ENCODE results near the gene RANBP9.

Gene RANBP9

DNA sequence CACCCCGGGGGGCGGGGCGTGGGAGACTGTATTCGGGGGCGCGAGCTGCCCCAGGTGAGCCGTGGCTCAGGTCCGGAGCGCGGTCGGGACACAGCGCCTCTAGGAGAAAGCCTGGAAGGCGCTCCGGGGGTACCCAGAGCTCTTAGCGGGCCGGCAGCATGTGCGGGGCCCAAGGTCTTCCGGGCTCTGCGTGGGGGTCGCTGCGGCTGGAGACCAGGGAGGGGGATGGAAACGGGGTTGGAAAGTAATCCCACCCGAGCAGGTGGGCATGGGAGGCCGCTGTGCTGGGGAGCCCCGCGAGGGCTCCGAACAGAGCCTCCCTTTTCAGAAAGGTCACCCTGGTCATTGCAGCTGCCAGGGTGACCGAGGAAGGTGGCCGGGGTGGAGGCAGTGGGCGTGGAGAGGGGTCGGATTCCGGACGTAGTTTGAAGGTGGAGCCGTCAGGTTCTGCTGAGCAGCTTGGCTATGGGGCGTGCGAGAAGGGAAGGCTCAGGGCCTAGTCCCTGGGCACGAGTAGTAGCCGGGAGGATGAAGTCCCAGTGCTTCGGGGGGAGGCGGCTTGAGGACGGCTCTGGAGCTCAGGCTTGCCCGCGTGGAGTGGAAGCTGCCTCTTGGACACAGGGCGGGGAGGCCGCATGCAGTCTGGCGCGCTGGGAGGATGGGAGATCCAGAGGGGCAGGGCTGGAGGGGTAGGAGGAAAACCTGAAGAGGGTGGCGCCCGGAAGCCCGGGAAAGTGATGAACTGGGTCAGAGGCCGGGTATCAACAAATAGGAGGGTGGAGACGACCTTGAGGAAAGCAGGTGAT is 136.9 kb downstream of the RANBP9 start, which contains the start of gene SIRT5:
Gene SIRT5, plus strand, starts transcription at position 31 of the 806 bp plus-strand sequence. CDS start 9,510 bp downstream, outside the sequence.
- TF ChIP-seq, protein P1, sequence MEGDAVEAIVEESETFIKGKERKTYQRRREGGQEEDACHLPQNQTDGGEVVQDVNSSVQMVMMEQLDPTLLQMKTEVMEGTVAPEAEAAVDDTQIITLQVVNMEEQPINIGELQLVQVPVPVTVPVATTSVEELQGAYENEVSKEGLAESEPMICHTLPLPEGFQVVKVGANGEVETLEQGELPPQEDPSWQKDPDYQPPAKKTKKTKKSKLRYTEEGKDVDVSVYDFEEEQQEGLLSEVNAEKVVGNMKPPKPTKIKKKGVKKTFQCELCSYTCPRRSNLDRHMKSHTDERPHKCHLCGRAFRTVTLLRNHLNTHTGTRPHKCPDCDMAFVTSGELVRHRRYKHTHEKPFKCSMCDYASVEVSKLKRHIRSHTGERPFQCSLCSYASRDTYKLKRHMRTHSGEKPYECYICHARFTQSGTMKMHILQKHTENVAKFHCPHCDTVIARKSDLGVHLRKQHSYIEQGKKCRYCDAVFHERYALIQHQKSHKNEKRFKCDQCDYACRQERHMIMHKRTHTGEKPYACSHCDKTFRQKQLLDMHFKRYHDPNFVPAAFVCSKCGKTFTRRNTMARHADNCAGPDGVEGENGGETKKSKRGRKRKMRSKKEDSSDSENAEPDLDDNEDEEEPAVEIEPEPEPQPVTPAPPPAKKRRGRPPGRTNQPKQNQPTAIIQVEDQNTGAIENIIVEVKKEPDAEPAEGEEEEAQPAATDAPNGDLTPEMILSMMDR (IDR thresholded peaks at IDR 0.05; ENCODE audit: low read depth, low read length), result no peak; the same call in 1 of the 2 replicates
- Histone ChIP-seq H3K4me3 (ENCODE audit: low read depth, low read length) (peak within 1 kb of the TSS; percentile 89), H3K9me3 (ENCODE audit: severe bottlenecking) (no peaks in the 10 kb centered on the region), H3K27ac (peak within 1 kb of the TSS; percentile 95), H3K36me3 (peaks cover 3% of the 10 kb centered on the region; the same call in 1 of the 2 replicates), H3K27me3 (ENCODE audit: insufficient read depth, low read depth, severe bottlenecking) (no peaks in the 10 kb centered on the region)
- DNase-seq, result peak; percentile 97

DNA sequence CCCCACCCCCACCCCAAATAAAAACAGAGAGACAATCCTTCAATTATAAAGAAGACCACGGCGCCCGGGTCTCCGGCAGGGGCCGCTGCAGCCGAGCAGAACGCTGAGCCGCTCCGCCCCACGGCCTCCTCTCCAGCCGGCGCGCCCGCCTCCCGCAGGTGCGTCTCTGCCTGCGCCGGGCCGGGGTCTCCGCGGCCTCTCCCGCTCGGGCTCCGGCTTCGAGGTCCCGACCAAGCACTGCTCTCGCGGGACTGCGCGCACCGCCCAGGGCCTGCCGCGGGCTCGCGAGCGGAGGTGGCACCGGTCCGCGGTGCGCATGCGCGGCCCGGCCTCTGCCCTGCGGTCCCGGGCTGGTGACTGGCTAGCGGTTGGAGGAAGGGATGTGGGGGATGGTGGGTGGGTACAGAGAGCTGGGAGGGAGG is 137.5 kb downstream of the RANBP9 start:
- TF ChIP-seq, protein P1 (IDR thresholded peaks at IDR 0.05; ENCODE audit: low read depth, low read length), result peak; percentile 79
- peak overlapping the region; percentile 89 for H3K4me3 ChIP-seq (ENCODE audit: low read depth, low read length)
- H3K27ac ChIP-seq, result peak overlapping the region; percentile 95
- DNase-seq, result peak; percentile 98
- H3K27me3 ChIP-seq (ENCODE audit: insufficient read depth, low read depth, severe bottlenecking), result no peaks in the 10 kb centered on the region
- no peaks in the 10 kb centered on the region for H3K9me3 ChIP-seq (ENCODE audit: severe bottlenecking)
- peaks cover 3% of the 10 kb centered on the region; the same call in 1 of the 2 replicates for H3K36me3 ChIP-seq

DNA sequence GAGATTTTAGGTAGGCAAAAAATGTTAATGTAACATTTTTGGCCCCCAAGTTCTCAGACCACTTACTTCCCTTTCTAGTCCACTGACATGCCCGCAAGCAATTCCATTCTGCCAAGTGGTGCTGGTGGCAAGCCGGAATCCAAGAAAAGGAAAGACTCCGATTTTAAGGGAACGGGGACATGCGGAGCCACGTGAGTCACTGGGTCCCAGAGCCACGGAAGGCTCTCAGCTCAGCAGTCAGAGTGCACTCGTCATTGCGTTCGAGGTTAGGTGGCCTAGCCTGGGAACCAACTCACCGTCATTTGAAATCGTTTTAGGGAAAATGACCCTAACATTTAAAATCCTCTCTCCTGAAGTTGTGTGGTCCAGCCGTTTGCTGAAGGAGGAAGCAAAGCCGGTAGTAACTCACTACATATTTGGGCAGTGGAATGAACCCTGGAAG is 137.9 kb downstream of the RANBP9 start:
- Histone ChIP-seq H3K27me3 (ENCODE audit: insufficient read depth, low read depth, severe bottlenecking) (no peaks in the 10 kb centered on the region), H3K27ac (peak overlapping the region; percentile 95)
- DNase-seq, result no peak

GRCh38 chr6:13572951-13573654 is 138.5 kb downstream of the RANBP9 start:
- H3K27ac ChIP-seq, result no peak overlapping the region
- TF ChIP-seq, protein P1 (IDR thresholded peaks at IDR 0.05; ENCODE audit: low read depth, low read length), result no peak
- no peak overlapping the region for H3K4me3 ChIP-seq (ENCODE audit: low read depth, low read length)
- H3K27me3 ChIP-seq (ENCODE audit: insufficient read depth, low read depth, severe bottlenecking), result no peaks in the 10 kb centered on the region
- no peaks in the 10 kb centered on the region for H3K9me3 ChIP-seq (ENCODE audit: severe bottlenecking)
- H3K36me3 ChIP-seq, result peaks cover 3% of the 10 kb centered on the region; the same call in 1 of the 2 replicates
- no peak for DNase-seq

More for the DNA sequence above, 137.9 kb downstream of the RANBP9 start:
- Histone ChIP-seq H3K9me3 (ENCODE audit: severe bottlenecking) (no peaks in the 10 kb centered on the region), H3K4me3 (ENCODE audit: low read depth, low read length) (peak overlapping the region; percentile 89), H3K36me3 (peaks cover 3% of the 10 kb centered on the region; the same call in 1 of the 2 replicates)
- TF ChIP-seq, protein P1 (IDR thresholded peaks at IDR 0.05; ENCODE audit: low read depth, low read length), result no peak

DNA sequence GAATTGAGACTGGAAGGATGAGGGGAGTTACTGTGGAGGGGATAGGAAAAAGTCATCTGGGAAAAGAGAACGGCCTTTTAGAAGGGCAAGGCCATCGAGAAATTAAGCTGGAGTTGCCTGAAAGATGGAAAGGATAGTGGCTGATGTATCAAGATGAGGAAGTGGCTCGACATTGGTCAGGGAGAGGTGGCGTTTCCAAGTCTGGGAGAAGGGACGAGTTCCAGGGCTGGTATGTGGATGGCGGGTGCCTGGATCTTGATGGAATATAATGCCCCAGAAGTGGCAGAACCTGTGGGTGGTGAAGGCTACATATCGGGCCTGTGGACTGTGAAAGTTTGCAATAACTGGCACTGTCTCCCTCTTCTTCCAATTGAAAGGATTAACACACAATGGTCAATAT is 139.4 kb downstream of the RANBP9 start:
- no peak for DNase-seq
- no peaks in the 10 kb centered on the region for H3K27me3 ChIP-seq (ENCODE audit: insufficient read depth, low read depth, severe bottlenecking)
- TF ChIP-seq, protein P1 (IDR thresholded peaks at IDR 0.05; ENCODE audit: low read depth, low read length), result no peak
- no peaks in the 10 kb centered on the region for H3K9me3 ChIP-seq (ENCODE audit: severe bottlenecking)
- no peak overlapping the region for H3K4me3 ChIP-seq (ENCODE audit: low read depth, low read length)
- H3K27ac ChIP-seq, result no peak overlapping the region
- H3K36me3 ChIP-seq, result peaks cover 3% of the 10 kb centered on the region; the same call in 1 of the 2 replicates

Measured in WERI-Rb-1 (cell line).